Loucy (cell line): ENCODE data around the gene ALKBH6.
"Not testable (repeated sequence)": the region's sequence is repeated elsewhere in the genome, so short reads cannot be mapped to it uniquely, and the experiment has no call there.

Source experiments
- H2AFZ ChIP-seq: fragments of 200-600 bp; sonication (generic); 2 replicates; pipeline ENCODE4 v1.6.0; 2016; ENCODE audit warnings: antibody characterized with exemption, mild to moderate bottlenecking, low read length, moderate library complexity
- H3F3A ChIP-seq: fragments of 200-600 bp; 2 replicates; pipeline ENCODE4 v1.6.0; 2016; ENCODE audit warnings: antibody characterized with exemption, low read depth, mild to moderate bottlenecking
- H3K27me3 ChIP-seq: fragments of 200-600 bp; sonication (generic); 2 replicates; pipeline ENCODE4 v1.6.1; 2014; ENCODE audit warnings: low read length, mild to moderate bottlenecking; ENCODE audit not compliant: insufficient read depth, poor library complexity, severe bottlenecking
- H3K36me3 ChIP-seq: fragments of 200-600 bp; sonication (generic); 2 replicates; pipeline ENCODE4 v1.6.1; 2016; ENCODE audit warnings: low read length; ENCODE audit not compliant: insufficient read depth
- H3K4me1 ChIP-seq: fragments of 200-600 bp; sonication (generic); 2 replicates; pipeline ENCODE4 v1.5.1; 2014; ENCODE audit warnings: low read length, mild to moderate bottlenecking; ENCODE audit not compliant: insufficient read depth, poor library complexity, severe bottlenecking
- H3K4me2 ChIP-seq: fragments of 200-600 bp; sonication (generic); 2 replicates; pipeline ENCODE4 v1.6.0; 2014; ENCODE audit warnings: antibody characterized with exemption, low read length, low read depth, mild to moderate bottlenecking; ENCODE audit not compliant: poor library complexity, severe bottlenecking
- H3K4me3 ChIP-seq: fragments of 200-600 bp; sonication (generic); 2 replicates; pipeline ENCODE4 v1.5.1; 2014; ENCODE audit warnings: low read length, mild to moderate bottlenecking, mixed read lengths; ENCODE audit not compliant: poor library complexity, severe bottlenecking
- H3K79me2 ChIP-seq: fragments of 200-600 bp; sonication (generic); 2 replicates; pipeline ENCODE4 v1.6.1; 2014; ENCODE audit warnings: low read length; ENCODE audit not compliant: insufficient read depth
- H3K9ac ChIP-seq: fragments of 200-600 bp; sonication (generic); 2 replicates; pipeline ENCODE4 v1.6.0; 2014; ENCODE audit warnings: mild to moderate bottlenecking, low read depth, low read length, moderate library complexity; ENCODE audit not compliant: poor library complexity, severe bottlenecking
- H3K9me2 ChIP-seq: fragments of 200-600 bp; sonication (generic); replicated peaks from 2 replicates; pipeline ENCODE4 v1.6.1; 2016; ENCODE audit warnings: low read depth, low read length, mixed read lengths
- H3K9me3 ChIP-seq: fragments of 200-600 bp; sonication (generic); 2 replicates; pipeline ENCODE4 v1.6.1; 2014; ENCODE audit warnings: mild to moderate bottlenecking, antibody characterized with exemption, low read length, low read depth; ENCODE audit not compliant: insufficient read depth
- H4K20me1 ChIP-seq: fragments of 200-600 bp; sonication (generic); 2 replicates; pipeline ENCODE4 v1.6.0; 2014; ENCODE audit warnings: antibody characterized with exemption, low read length, mild to moderate bottlenecking; ENCODE audit not compliant: insufficient read depth, poor library complexity, severe bottlenecking
- EZH2phosphoT487 ChIP-seq: fragments of 200-600 bp; IDR thresholded peaks from 2 replicates; pipeline ENCODE4 v1.6.1; 2018; ENCODE audit warnings: antibody characterized with exemption, mild to moderate bottlenecking, moderate library complexity, borderline replicate concordance
- TF ChIP-seq, protein P1 (sequence below): fragments of 200-600 bp; sonication (generic); conservative IDR thresholded peaks from 2 replicates; pipeline ENCODE4 v1.5.1; 2014; ENCODE audit warnings: mild to moderate bottlenecking, antibody characterized with exemption, low read length

Gene ALKBH6

DNA sequence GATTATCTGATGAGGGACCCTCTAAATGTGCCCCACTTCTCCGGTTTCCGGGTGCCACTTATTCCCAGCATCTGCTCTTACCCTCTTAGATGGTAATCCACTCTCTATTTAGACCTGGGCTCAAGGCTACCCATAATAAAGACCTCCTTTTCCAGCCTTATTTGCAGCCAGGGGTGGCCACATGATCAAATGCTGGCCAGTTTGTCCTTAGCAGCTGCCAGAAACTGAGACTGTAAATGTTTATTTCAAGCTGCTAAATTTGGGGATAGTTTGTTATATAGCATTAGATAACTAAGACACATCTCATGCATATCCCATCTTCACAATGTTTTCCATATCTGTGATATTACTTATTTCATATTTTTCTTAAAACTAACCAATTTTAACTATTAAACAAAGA lies 29.9 kb upstream of the ALKBH6 start:
- Histone ChIP-seq H3K9ac (no peak overlapping the region), H3K79me2 (no peaks in the 10 kb centered on the region), H3K9me2 (no peaks in the 10 kb centered on the region), H2AFZ (no peak overlapping the region), H3K9me3 (no peaks in the 10 kb centered on the region), H3F3A (no peaks in the 10 kb centered on the region), H4K20me1 (no peaks in the 10 kb centered on the region), H3K36me3 (no peaks in the 10 kb centered on the region), H3K4me3 (no peak overlapping the region), H3K4me1 (no peaks in the 10 kb centered on the region), H3K4me2 (no peak overlapping the region), H3K27me3 (no peaks in the 10 kb centered on the region)
- TF ChIP-seq, protein P1, sequence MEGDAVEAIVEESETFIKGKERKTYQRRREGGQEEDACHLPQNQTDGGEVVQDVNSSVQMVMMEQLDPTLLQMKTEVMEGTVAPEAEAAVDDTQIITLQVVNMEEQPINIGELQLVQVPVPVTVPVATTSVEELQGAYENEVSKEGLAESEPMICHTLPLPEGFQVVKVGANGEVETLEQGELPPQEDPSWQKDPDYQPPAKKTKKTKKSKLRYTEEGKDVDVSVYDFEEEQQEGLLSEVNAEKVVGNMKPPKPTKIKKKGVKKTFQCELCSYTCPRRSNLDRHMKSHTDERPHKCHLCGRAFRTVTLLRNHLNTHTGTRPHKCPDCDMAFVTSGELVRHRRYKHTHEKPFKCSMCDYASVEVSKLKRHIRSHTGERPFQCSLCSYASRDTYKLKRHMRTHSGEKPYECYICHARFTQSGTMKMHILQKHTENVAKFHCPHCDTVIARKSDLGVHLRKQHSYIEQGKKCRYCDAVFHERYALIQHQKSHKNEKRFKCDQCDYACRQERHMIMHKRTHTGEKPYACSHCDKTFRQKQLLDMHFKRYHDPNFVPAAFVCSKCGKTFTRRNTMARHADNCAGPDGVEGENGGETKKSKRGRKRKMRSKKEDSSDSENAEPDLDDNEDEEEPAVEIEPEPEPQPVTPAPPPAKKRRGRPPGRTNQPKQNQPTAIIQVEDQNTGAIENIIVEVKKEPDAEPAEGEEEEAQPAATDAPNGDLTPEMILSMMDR: no peak
- TF ChIP-seq EZH2phosphoT487: no peak

DNA sequence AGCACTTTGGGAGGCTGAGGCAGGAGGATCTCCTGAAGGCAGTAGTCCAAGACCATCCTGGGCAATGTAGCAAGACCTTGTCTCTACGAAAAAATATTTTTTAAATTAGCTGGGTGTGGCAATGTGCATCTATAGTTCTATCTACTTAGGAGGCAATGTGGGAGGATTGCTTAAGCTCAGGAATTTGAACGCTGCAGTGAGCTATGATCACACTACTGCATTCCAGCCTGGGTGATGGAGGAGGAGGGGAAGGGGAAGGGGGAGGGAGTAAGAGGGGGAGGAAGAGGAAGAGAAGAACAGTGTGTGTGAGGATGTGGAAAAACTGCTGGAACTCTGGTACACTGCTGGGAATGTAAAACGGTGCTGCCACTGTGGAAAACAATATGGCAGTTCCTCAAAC lies 27.8 kb upstream of the ALKBH6 start:
- Histone ChIP-seq H3F3A (no peaks in the 10 kb centered on the region), H3K9me2 (no peaks in the 10 kb centered on the region), H3K9ac (no peak overlapping the region), H3K4me1 (peaks cover 6% of the 10 kb centered on the region), H4K20me1 (no peaks in the 10 kb centered on the region), H3K9me3 (no peaks in the 10 kb centered on the region), H3K4me3 (no peak overlapping the region), H3K4me2 (no peak overlapping the region), H3K36me3 (no peaks in the 10 kb centered on the region), H3K27me3 (no peaks in the 10 kb centered on the region), H2AFZ (no peak overlapping the region), H3K79me2 (no peaks in the 10 kb centered on the region)
- no peak for TF ChIP-seq EZH2phosphoT487
- TF ChIP-seq, protein P1: no peak

DNA sequence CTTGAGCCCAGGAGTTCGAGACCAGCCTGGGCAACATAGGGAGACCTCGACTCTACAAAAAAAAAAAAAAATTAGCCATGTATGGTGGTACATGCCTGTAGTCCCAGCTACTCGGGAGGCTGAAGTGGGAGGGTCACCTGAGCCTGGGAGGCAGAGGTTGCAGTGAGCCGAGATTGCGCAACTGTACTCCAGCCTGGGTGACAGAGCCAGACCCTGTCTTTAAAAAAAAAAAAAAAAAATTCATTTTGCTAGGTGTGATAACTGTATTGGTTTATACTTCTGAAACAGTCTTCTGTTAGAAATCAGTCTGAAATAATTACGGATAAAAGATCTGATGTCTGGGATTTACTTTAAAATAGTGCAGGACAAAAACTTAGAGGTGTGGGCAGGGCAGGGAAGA lies 27.1 kb upstream of the ALKBH6 start:
- H2AFZ ChIP-seq, H3K4me1 ChIP-seq, H3K79me2 ChIP-seq, H3K4me2 ChIP-seq, H3K9ac ChIP-seq, H3K36me3 ChIP-seq, H3F3A ChIP-seq, H3K9me3 ChIP-seq, H3K9me2 ChIP-seq, H3K27me3 ChIP-seq, H3K4me3 ChIP-seq, H4K20me1 ChIP-seq: not testable (repeated sequence)

DNA sequence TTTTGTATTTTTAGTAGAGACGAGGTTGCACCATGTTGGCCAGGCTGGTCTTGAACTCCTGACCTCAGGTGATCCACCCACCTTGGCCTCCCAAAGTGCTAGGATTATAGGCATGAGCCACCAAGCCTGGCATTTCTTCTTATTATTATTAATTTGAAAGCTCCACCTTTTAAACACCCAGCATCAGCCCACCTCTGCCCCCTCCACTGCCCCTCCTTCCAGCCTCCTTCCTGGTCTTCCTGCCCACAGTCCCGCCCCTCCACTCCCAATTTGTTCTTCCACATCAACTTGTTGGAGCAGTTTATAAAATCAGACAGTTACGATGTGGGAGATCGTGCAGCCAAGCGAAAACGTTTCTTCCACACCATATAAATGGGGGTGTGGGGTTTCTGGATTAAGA lies 26.5 kb upstream of the ALKBH6 start:
- H3K36me3 ChIP-seq: no peaks in the 10 kb centered on the region
- no peak for TF ChIP-seq EZH2phosphoT487
- TF ChIP-seq, protein P1: no peak
- H3F3A ChIP-seq: no peaks in the 10 kb centered on the region
- H3K4me2 ChIP-seq: no peak overlapping the region
- no peaks in the 10 kb centered on the region for H3K9me3 ChIP-seq
- H3K79me2 ChIP-seq: no peaks in the 10 kb centered on the region
- H2AFZ ChIP-seq: no peak overlapping the region
- H3K4me3 ChIP-seq: no peak overlapping the region
- H3K9ac ChIP-seq: no peak overlapping the region
- H3K27me3 ChIP-seq: no peaks in the 10 kb centered on the region
- H3K9me2 ChIP-seq: no peaks in the 10 kb centered on the region
- no peaks in the 10 kb centered on the region for H4K20me1 ChIP-seq
- peaks cover 9% of the 10 kb centered on the region for H3K4me1 ChIP-seq
